Measurements from ENCODE around the gene PTPRC.

The PTPRC gene

GRCh38 chr1:198649232-198649967 is 10.6 kb downstream of the PTPRC start:
- no peak for TF ChIP-seq CTCF (IDR thresholded peaks at IDR 0.05)

- TF ChIP-seq CTCF (IDR thresholded peaks at IDR 0.05): no peak
These were observed 11.1 kb downstream of the PTPRC start for GRCh38 chr1:198649968-198650338.

- no peak for TF ChIP-seq CTCF (IDR thresholded peaks at IDR 0.05)
These were observed 11.7 kb downstream of the PTPRC start for GRCh38 chr1:198650506-198650905.

- TF ChIP-seq CTCF (IDR thresholded peaks at IDR 0.05): no peak
These were observed 13.0 kb downstream of the PTPRC start for GRCh38 chr1:198651650-198652400.

GRCh38 chr1:198653808-198654413 is 15.1 kb downstream of the PTPRC start:
- TF ChIP-seq CTCF (IDR thresholded peaks at IDR 0.05): no peak

GRCh38 chr1:198655459-198656121 is 16.8 kb downstream of the PTPRC start:
- no peak for TF ChIP-seq CTCF (IDR thresholded peaks at IDR 0.05)

- no peak for TF ChIP-seq CTCF (IDR thresholded peaks at IDR 0.05)
These were observed 17.7 kb downstream of the PTPRC start for GRCh38 chr1:198656500-198656932.

Data from LNCAP (cell line).